SK-N-SH (cell line): ENCODE results near the gene RGS7. TPM values are rescaled to one million over a fixed set of nuclear protein-coding genes. Genes with fewer than 3 reads are reported as not detected.

Experiments used
- CTCF ChIA-PET: fragments of 300-600, 350-600 bp; formaldehyde crosslinking; extraction: SDS; loops from one replicate; lab custom pipeline; 2021; lab: Yijun Ruan, JAX
- POLR2A ChIA-PET: fragments of 350-600 bp; sonication (Branson Sonifier 250); formaldehyde crosslinking; extraction: SDS; loops from one replicate; lab custom pipeline; 2020; ENCODE audit warnings: antibody characterized with exemption, inconsistent platforms; lab: Yijun Ruan, JAX
- DNase-seq: peaks from one replicate; pipeline ENCODE4 v3.0.0; 2012
- H2AFZ ChIP-seq: fragments of 200-600 bp; sonication (generic); 2 replicates; pipeline ENCODE4 v1.8.1; 2016; ENCODE audit warnings: antibody characterized with exemption, mild to moderate bottlenecking, low read depth
- H3F3A ChIP-seq: fragments of 200-600 bp; sonication (generic); replicated peaks from 2 replicates; pipeline ENCODE3; 2016; ENCODE audit warnings: antibody characterized with exemption, mild to moderate bottlenecking; ENCODE audit not compliant: insufficient read depth
- H3K27ac ChIP-seq, 2 experiments: fragments of 200-500 bp in 1 of 2; fragments of 200-600 bp in 1 of 2; sonication (Bioruptor generic) in 1 of 2; sonication (generic), shearing (Covaris generic) in 1 of 2; 2 replicates each; pipeline versions ENCODE4 v1.5.1 to v1.6.1; 2014 to 2016; ENCODE audit warnings: low read depth in 2 of 2, inconsistent platforms in 1 of 2, low read length in 1 of 2, mild to moderate bottlenecking in 1 of 2, mixed read lengths in 1 of 2
- H3K27me3 ChIP-seq: fragments of 200-600 bp; sonication (generic), shearing (Covaris generic); 2 replicates; pipeline ENCODE4 v1.6.1; 2016; ENCODE audit warnings: mixed run types; ENCODE audit not compliant: insufficient read depth
- H3K36me3 ChIP-seq, 2 experiments: fragments of 200-500 bp in 1 of 2; fragments of 200-600 bp in 1 of 2; sonication (Bioruptor generic) in 1 of 2; sonication (generic) in 1 of 2; replicated peaks in 1 of 2; 2 replicates each; pipeline versions ENCODE3 to v1.5.1; 2014 to 2016; ENCODE audit warnings: low read length in 1 of 2, mild to moderate bottlenecking in 1 of 2; ENCODE audit not compliant: insufficient read depth in 2 of 2, control insufficient read depth in 1 of 2
- H3K4me1 ChIP-seq, 2 experiments: fragments of 200-500 bp in 1 of 2; fragments of 200-600 bp in 1 of 2; sonication (Bioruptor generic) in 1 of 2; sonication (generic), shearing (Covaris generic) in 1 of 2; 2 replicates each; pipeline versions ENCODE4 v1.5.1 to v1.6.1; 2014 to 2016; ENCODE audit warnings: low read depth in 1 of 2, low read length in 1 of 2, mixed run types in 1 of 2; ENCODE audit not compliant: insufficient read depth in 2 of 2, control insufficient read depth in 1 of 2
- H3K4me2 ChIP-seq: fragments of 200-600 bp; sonication (generic), shearing (Covaris generic); 2 replicates; pipeline ENCODE4 v1.6.1; 2017; ENCODE audit warnings: mixed run types
- H3K4me3 ChIP-seq, 2 experiments: fragments of 200-500 bp in 1 of 2; fragments of 200-600 bp in 1 of 2; sonication (Bioruptor generic) in 1 of 2; sonication (generic), shearing (Covaris generic) in 1 of 2; 2 replicates each; pipeline versions ENCODE4 v1.5.1 to v1.8.1; 2014 to 2016; ENCODE audit warnings: low read depth in 2 of 2, inconsistent platforms in 1 of 2, low read length in 1 of 2, mild to moderate bottlenecking in 1 of 2, mixed read lengths in 1 of 2, moderate library complexity in 1 of 2
- H3K79me2 ChIP-seq: fragments of 200-600 bp; sonication (generic); 2 replicates; pipeline ENCODE4 v1.8.1; 2017; ENCODE audit warnings: mild to moderate bottlenecking; ENCODE audit not compliant: insufficient read depth
- H3K9ac ChIP-seq: fragments of 200-600 bp; sonication (generic); 2 replicates; pipeline ENCODE4 v1.6.1; 2017; ENCODE audit warnings: mixed run types
- H3K9me2 ChIP-seq: fragments of 200-600 bp; sonication (generic); 2 replicates; pipeline ENCODE4 v1.6.1; 2017; ENCODE audit warnings: mixed run types
- H3K9me3 ChIP-seq: fragments of 200-600 bp; sonication (generic); 2 replicates; pipeline ENCODE4 v1.6.1; 2017; ENCODE audit warnings: mixed run types, mild to moderate bottlenecking, moderate library complexity
- H4K20me1 ChIP-seq: fragments of 200-600 bp; sonication (generic); 2 replicates; pipeline ENCODE4 v1.6.1; 2017; ENCODE audit warnings: mild to moderate bottlenecking, mixed run types; ENCODE audit not compliant: insufficient read depth
- CHD2 ChIP-seq: fragments of 150-350 bp; IDR thresholded peaks from 2 replicates; pipeline ENCODE4 v1.6.1; 2018; ENCODE audit warnings: low read length; ENCODE audit not compliant: partially characterized antibody
- ELF1 ChIP-seq: IDR thresholded peaks from 2 replicates; pipeline ENCODE4 v1.4.0; 2012
- EZH2phosphoT487 ChIP-seq: fragments of 200-600 bp; sonication (generic); IDR thresholded peaks from 2 replicates; pipeline ENCODE4 v1.6.1; 2017; ENCODE audit warnings: low read depth, mixed run types, mild to moderate bottlenecking, antibody characterized with exemption, moderate library complexity, borderline replicate concordance
- FOSL2 ChIP-seq: IDR thresholded peaks from 2 replicates; pipeline ENCODE4 v1.4.0; 2012; ENCODE audit warnings: low read depth, mild to moderate bottlenecking, moderate library complexity, borderline replicate concordance
- GABPA ChIP-seq: IDR thresholded peaks from 2 replicates; pipeline ENCODE4 v1.4.0; 2012; ENCODE audit warnings: low read depth, mild to moderate bottlenecking
- GATA2 ChIP-seq: sonication (generic); formaldehyde crosslinking; IDR thresholded peaks from 2 replicates; pipeline ENCODE4 v1.5.0; 2020; ENCODE audit warnings: mild to moderate bottlenecking, missing genetic modification reagents
- JUND ChIP-seq: IDR thresholded peaks from 2 replicates; pipeline ENCODE4 v1.4.0; 2012
- MXI1 ChIP-seq: IDR thresholded peaks from 2 replicates; pipeline ENCODE4 v1.6.1; 2012; ENCODE audit warnings: mild to moderate bottlenecking, low read depth, low read length, improper control_type of control experiment
- NFIC ChIP-seq: IDR thresholded peaks from 2 replicates; pipeline ENCODE4 v1.4.0; 2012; ENCODE audit warnings: borderline replicate concordance
- NRF1 ChIP-seq: IDR thresholded peaks from 2 replicates; pipeline ENCODE4 v1.6.1; 2012; ENCODE audit warnings: low read depth, mild to moderate bottlenecking, low read length
- RAD21 ChIP-seq: IDR thresholded peaks from 2 replicates; pipeline ENCODE4 v1.6.1; 2012; ENCODE audit warnings: mild to moderate bottlenecking, low read length
- RCOR1 ChIP-seq: fragments of 150-350 bp; IDR thresholded peaks from 2 replicates; pipeline ENCODE4 v1.6.1; 2017; ENCODE audit warnings: antibody characterized with exemption, low read length
- REST ChIP-seq: IDR thresholded peaks from 2 replicates; pipeline ENCODE4 v1.6.1; 2012; ENCODE audit warnings: mild to moderate bottlenecking, low read depth, low read length, moderate library complexity
- RXRA ChIP-seq: IDR thresholded peaks from 2 replicates; pipeline ENCODE4 v1.4.0; 2012; ENCODE audit warnings: low read depth, mild to moderate bottlenecking, borderline replicate concordance
- SIN3A ChIP-seq: IDR thresholded peaks from 2 replicates; pipeline ENCODE4 v1.6.1; 2012; ENCODE audit warnings: low read depth, mild to moderate bottlenecking, low read length, moderate library complexity, borderline replicate concordance
- TAF1 ChIP-seq: IDR thresholded peaks from 2 replicates; pipeline ENCODE4 v1.6.1; 2012; ENCODE audit warnings: low read depth, mild to moderate bottlenecking, low read length, moderate library complexity, borderline replicate concordance
- TCF12 ChIP-seq: IDR thresholded peaks from 2 replicates; pipeline ENCODE4 v1.4.0; 2012
- YY1 ChIP-seq: IDR thresholded peaks from 2 replicates; pipeline ENCODE4 v1.4.0; 2012; ENCODE audit warnings: low read depth, mild to moderate bottlenecking
- WGBS: methylation state at CpG from one replicate; pipeline ENCODE4 v1.1.6; 2017; ENCODE audit warnings: low lambda C conversion rate; 5-methylcytosine and 5-hydroxymethylcytosine counted together
- polyA plus RNA-seq, 3 experiments: library from polyadenylated mRNA; depleted of rRNA; stranded (reverse); fragments of >200 nt; gene quantifications; 2 replicates each; pipeline ENCODE4 v1.2.3, GENCODE V29; 2012
- TF ChIP-seq, protein P1 (sequence below): IDR thresholded peaks from 2 replicates; pipeline ENCODE4 v1.4.0; 2012; ENCODE audit warnings: low read depth, borderline replicate concordance

The RGS7 gene
- polyA plus RNA-seq, 1 of the 3 experiments (the other 2 are of a cell fraction) = 0.36 TPM

DNA sequence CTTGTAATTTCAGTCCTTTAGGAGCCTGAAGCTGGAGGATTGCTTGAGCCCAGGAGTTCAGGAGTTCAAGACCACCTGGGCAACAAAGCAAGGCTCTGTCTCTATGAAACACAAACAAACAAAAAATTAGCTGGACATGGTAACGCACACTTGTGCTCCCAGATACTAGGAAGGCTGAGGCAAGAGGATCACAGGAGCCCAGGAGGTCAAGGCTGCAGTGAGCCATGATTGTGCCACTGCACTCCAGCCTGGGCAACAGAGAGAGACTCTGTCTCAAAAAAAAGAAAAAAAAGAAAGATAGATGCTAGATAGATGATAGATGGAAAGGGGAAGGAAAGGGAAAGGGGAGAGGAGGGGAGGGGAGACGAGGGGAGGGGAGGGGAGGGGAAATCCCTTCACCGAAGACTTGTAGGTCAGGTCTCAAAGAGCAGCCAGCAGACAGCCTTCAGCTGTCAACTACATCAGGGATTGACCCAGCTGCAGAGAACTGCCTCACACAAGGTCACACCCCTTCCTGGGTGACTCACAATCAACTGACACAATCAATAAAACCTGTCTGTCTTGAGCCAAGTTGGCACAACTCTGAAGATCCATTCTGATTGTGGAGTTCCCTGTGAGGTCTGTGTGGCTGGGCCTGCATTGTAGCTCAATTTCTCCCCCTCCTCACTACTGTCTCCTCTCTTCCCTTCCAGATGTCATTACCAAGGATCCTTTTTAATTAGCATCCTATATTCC lies 200.6 kb downstream of the RGS7 start:
- WGBS = 23% methylated on average over 3 of the region's 3 CpGs
- no peak overlapping the region for H2AFZ ChIP-seq
- H3K27me3 ChIP-seq = no peaks in the 10 kb centered on the region
- H3K27ac ChIP-seq = no peak overlapping the region
- H3K9ac ChIP-seq = no peak overlapping the region
- H3K36me3 ChIP-seq = no peaks in the 10 kb centered on the region
- no peak for TF ChIP-seq EZH2phosphoT487
- no peak for TF ChIP-seq MXI1
- POLR2A ChIA-PET = no interaction called here
- H3K9me2 ChIP-seq = no peaks in the 10 kb centered on the region
- no peaks in the 10 kb centered on the region; the same call in 1 of the 2 replicates for H3K9me3 ChIP-seq
- H3K4me1 ChIP-seq = no peaks in the 10 kb centered on the region; a peak in 1 of 4 replicates
- H3K4me2 ChIP-seq = no peak overlapping the region
- no peak overlapping the region for H3K4me3 ChIP-seq
- CTCF ChIA-PET = interaction anchor here (1.3 kb wide), 1 partner anchor 19 kb away, joined by 3 read pairs; no protein-coding TSS in a partner anchor
- H3F3A ChIP-seq = no peaks in the 10 kb centered on the region
- DNase-seq = no peak
- no peaks in the 10 kb centered on the region for H4K20me1 ChIP-seq
- H3K79me2 ChIP-seq = no peaks in the 10 kb centered on the region

DNA sequence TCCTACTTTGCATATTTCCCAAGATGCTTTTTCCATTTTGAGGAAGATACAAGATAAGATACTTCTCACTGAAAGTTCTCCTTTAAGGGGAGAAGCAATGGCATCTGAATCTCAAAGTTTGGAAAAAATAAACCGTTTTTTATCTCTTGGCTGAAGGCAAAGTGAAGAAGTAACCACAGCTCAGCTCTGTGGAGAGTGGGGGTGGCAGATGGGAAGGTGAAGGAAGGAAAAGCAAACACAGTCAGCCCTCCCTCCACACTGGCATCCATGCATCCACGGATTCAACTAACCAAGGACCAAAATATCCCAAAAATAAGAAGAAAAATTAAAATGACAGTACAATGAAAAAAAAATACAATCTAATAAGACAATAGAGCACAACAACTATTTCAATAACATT lies 211.1 kb downstream of the RGS7 start:
- no peaks in the 10 kb centered on the region for H3F3A ChIP-seq

More for the DNA sequence above, 211.1 kb downstream of the RGS7 start:
- no peak overlapping the region for H3K4me3 ChIP-seq
- no peak overlapping the region for H3K4me2 ChIP-seq
- peaks cover 0 to 4% of the 10 kb centered on the region in 2 experiments; a peak in 1 of 4 replicates for H3K4me1 ChIP-seq
- ChIA-PET CTCF (no interaction called here), POLR2A (no interaction called here)
- no peaks in the 10 kb centered on the region for H4K20me1 ChIP-seq
- WGBS = 12% methylated on average over 2 of the region's 2 CpGs
- no peaks in the 10 kb centered on the region for H3K27me3 ChIP-seq
- H3K9ac ChIP-seq = no peak overlapping the region
- no peaks in the 10 kb centered on the region for H3K9me2 ChIP-seq
- no peak for DNase-seq
- no peaks in the 10 kb centered on the region for H3K79me2 ChIP-seq
- H3K36me3 ChIP-seq = no peaks in the 10 kb centered on the region
- H2AFZ ChIP-seq = no peak overlapping the region
- no peak overlapping the region for H3K27ac ChIP-seq
- TF ChIP-seq YY1 (no peak), RAD21 (no peak), CHD2 (no peak), RXRA (no peak), GATA2 (CRISPR knock-in tag) (no peak), SIN3A (no peak), NRF1 (no peak), ELF1 (no peak), RCOR1 (no peak), NFIC (no peak), TAF1 (no peak), REST (no peak), TCF12 (no peak), FOSL2 (no peak), GABPA (no peak), JUND (no peak), EZH2phosphoT487 (no peak)
- TF ChIP-seq, protein P1, sequence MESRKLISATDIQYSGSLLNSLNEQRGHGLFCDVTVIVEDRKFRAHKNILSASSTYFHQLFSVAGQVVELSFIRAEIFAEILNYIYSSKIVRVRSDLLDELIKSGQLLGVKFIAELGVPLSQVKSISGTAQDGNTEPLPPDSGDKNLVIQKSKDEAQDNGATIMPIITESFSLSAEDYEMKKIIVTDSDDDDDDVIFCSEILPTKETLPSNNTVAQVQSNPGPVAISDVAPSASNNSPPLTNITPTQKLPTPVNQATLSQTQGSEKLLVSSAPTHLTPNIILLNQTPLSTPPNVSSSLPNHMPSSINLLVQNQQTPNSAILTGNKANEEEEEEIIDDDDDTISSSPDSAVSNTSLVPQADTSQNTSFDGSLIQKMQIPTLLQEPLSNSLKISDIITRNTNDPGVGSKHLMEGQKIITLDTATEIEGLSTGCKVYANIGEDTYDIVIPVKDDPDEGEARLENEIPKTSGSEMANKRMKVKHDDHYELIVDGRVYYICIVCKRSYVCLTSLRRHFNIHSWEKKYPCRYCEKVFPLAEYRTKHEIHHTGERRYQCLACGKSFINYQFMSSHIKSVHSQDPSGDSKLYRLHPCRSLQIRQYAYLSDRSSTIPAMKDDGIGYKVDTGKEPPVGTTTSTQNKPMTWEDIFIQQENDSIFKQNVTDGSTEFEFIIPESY = no peak
- no peaks in the 10 kb centered on the region for H3K9me3 ChIP-seq
